SK-N-SH treated with all-trans-retinoic acid at 6 μM for 48 hours (cell line): Measurements from ENCODE around the gene DIP2A.

Source experiments
- ESRRG ChIP-seq: fragments of 250-450 bp; sonication (Bioruptor Pico); IDR thresholded peaks from 2 replicates; pipeline ENCODE4 v1.6.1; 2021; ENCODE audit warnings: mild to moderate bottlenecking
- OSR1 ChIP-seq: fragments of 250-450 bp; sonication (Bioruptor Pico); IDR thresholded peaks from 2 replicates; pipeline ENCODE4 v1.8.0; 2022; ENCODE audit warnings: moderate library complexity, mild to moderate bottlenecking, inconsistent platforms

- TF ChIP-seq ESRRG (CRISPR knock-in tag), result no peak
- no peak for TF ChIP-seq OSR1 (CRISPR knock-in tag)
Measured at GRCh38 chr21:46538851-46539666, 80.4 kb downstream of the DIP2A start.
